ENCODE data around the gene MOB3A.
"Not testable (repeated sequence)": the region's sequence is repeated elsewhere in the genome, so short reads cannot be mapped to it uniquely, and the experiment has no call there.

- TF ChIP-seq, protein P1, sequence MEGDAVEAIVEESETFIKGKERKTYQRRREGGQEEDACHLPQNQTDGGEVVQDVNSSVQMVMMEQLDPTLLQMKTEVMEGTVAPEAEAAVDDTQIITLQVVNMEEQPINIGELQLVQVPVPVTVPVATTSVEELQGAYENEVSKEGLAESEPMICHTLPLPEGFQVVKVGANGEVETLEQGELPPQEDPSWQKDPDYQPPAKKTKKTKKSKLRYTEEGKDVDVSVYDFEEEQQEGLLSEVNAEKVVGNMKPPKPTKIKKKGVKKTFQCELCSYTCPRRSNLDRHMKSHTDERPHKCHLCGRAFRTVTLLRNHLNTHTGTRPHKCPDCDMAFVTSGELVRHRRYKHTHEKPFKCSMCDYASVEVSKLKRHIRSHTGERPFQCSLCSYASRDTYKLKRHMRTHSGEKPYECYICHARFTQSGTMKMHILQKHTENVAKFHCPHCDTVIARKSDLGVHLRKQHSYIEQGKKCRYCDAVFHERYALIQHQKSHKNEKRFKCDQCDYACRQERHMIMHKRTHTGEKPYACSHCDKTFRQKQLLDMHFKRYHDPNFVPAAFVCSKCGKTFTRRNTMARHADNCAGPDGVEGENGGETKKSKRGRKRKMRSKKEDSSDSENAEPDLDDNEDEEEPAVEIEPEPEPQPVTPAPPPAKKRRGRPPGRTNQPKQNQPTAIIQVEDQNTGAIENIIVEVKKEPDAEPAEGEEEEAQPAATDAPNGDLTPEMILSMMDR (IDR thresholded peaks at IDR 0.05), result not testable (repeated sequence)
- not testable (repeated sequence) for TF ChIP-seq POLR2A (IDR thresholded peaks at IDR 0.05)
Measured at GRCh38 chr19:2131012-2131975, 35.2 kb upstream of the MOB3A start.

All from stomach (tissue), 4 donors.